Epithelial cell of proximal tubule (primary cell): ENCODE data around the gene ABHD14A. TPM values are rescaled to one million over a fixed set of nuclear protein-coding genes. Genes with fewer than 3 reads are reported as not detected.

Source experiments
- DNase-seq: peaks from one replicate; pipeline ENCODE4 v3.0.0-alpha.2; 2011; ENCODE audit warnings: low read depth
- H3K4me3 ChIP-seq: 2 replicates; pipeline ENCODE4 v1.5.1; 2011; ENCODE audit warnings: low read depth, mild to moderate bottlenecking, low read length
- total RNA-seq: library from RNA; depleted of rRNA; stranded (reverse); fragments of >200 nt; gene quantifications from 2 replicates; pipeline ENCODE4 v1.2.3, GENCODE V29; 2015
- TF ChIP-seq, protein P1 (sequence below): conservative IDR thresholded peaks from 2 replicates; pipeline ENCODE4 v1.5.1; 2012; ENCODE audit warnings: low read depth, mild to moderate bottlenecking, low read length

Gene ABHD14A
- total RNA-seq, 1 donor from 2014 or later: 13.8 TPM

GRCh38 chr3:51955175-51955892 lies 19.5 kb upstream of the ABHD14A start, which contains the start of gene GPR62:
Gene GPR62, plus strand, starts transcription at chr3:51955381. Its CDS starts 272 bp downstream, at chr3:51955653.
- no peak for DNase-seq
- peak within 1 kb of the TSS; percentile 44 for H3K4me3 ChIP-seq
- TF ChIP-seq, protein P1, sequence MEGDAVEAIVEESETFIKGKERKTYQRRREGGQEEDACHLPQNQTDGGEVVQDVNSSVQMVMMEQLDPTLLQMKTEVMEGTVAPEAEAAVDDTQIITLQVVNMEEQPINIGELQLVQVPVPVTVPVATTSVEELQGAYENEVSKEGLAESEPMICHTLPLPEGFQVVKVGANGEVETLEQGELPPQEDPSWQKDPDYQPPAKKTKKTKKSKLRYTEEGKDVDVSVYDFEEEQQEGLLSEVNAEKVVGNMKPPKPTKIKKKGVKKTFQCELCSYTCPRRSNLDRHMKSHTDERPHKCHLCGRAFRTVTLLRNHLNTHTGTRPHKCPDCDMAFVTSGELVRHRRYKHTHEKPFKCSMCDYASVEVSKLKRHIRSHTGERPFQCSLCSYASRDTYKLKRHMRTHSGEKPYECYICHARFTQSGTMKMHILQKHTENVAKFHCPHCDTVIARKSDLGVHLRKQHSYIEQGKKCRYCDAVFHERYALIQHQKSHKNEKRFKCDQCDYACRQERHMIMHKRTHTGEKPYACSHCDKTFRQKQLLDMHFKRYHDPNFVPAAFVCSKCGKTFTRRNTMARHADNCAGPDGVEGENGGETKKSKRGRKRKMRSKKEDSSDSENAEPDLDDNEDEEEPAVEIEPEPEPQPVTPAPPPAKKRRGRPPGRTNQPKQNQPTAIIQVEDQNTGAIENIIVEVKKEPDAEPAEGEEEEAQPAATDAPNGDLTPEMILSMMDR: no peak

GRCh38 chr3:51955893-51956770 lies 18.7 kb upstream of the ABHD14A start:
- H3K4me3 ChIP-seq: peak overlapping the region; percentile 44
- TF ChIP-seq, protein P1: peak; percentile 50
- no peak for DNase-seq

DNA sequence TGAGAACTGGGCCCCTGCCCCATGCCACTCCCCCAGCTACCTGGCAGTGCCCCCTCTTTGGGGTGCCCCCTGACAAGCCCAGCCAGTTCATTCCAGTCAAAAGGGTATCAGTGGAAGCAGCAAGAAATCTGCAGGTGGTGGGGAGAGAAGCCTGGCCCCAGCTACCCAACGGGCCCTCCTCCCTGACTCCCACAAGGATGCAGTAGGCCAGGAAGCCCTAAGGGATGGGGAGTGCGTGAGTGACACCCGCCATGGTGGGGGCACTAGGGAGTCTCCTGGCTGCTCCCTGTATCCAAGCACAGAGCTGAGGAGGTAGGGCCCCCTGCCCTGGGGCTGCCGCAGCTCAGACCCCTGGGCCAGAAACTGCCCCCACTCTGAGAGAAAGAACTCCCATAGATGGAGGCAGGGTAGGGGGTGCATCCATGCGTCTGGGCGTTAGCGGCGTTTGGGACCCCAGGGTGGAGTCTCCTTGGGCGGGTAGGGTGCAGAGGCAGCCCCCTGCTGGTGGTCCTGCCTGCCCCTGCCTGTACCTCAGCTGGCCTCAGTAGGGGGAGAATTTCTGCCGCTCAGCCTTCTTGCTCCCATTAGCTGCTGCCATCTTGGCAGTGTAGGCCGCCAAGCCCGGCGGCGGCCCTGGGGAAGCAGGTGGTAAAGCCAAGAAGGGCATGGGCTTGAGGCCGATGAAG lies 17.2 kb upstream of the ABHD14A start:
- DNase-seq: no peak
- TF ChIP-seq, protein P1: no peak
- no peak overlapping the region for H3K4me3 ChIP-seq

DNA sequence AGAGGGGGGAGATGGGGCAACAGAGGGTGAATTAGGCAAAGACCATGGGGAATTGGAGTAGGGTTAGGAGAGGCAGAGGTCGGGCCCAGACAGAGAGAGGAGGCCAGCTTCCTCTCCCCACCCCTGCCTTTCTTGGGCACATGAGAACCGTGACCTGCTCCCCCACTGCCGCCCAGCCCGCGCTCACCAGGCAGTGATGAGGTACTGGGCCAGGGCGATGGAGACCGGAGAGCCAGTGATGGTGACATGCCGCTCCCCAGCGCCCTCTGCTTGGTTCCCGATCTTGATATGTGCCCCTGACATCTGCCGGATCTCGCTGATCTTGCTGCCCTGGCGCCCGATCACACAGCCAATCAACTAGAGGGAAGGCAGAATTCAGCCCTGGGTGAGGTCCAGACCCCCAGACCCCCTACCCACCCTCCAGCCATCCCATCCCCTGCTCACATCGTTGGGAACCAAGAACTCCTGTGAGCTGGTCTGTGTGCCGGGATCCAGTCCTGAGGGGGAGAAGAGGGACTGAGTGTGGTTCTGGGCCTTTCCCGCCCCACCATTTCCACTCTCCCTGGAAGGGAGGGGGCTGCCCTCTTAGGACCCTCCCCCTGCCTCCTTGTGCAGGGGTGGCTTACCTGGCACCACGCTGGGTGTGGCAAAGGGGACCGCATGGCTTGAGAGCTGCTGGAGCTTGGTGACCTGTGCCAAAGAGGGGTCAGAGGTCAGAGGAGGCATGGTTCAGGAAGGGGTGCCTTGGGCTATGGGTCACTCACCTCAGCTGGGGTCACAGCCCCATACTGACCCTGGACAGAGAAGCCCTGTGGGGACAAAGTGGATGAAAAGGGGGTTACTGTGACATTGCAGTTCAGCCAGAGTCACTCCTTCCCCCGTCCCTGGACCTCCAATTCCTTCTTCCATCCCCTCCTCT lies 16.0 kb upstream of the ABHD14A start:
- DNase-seq: no peak
- TF ChIP-seq, protein P1: no peak
- no peak overlapping the region for H3K4me3 ChIP-seq

DNA sequence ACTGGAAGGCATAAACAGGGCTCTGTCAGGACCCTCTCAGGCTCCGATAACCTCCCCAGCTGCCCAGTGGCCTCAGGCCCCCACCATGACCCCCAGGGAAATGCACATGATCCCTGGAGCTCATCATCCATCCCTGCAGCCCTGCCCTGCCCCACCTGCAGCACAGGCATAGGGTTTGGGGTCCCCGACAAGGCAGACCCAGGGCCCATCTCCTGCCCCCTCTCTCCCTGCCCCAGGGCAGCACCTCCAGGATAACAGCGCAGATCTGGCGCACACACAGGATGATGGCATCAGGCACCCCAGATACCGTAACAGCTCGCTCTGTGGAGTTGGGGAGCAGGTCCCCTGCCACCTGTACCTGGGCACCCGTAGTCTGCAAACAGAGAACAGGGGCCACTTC lies 15.2 kb upstream of the ABHD14A start:
- no peak for DNase-seq
- H3K4me3 ChIP-seq: no peak overlapping the region
- TF ChIP-seq, protein P1: no peak

DNA sequence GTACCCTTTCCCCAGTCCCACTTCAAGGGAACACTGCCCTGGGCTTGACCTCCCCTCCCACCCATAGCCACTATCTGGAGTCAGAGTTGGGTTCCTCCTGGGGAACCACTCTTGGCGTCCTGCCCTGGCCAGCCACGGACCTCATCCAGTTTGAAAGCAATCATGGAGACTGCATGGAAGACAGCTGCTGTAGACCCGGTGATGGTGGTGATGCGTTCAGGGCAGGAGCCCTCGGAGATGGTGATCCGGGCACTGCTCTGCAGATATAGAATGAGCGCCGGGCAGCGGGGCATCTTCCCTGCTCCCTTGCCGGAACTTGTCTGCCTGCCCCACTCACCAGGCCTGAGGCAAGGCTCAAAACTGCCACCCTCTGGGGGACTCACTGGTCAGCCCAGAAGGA lies 14.5 kb upstream of the ABHD14A start:
- DNase-seq: no peak
- no peak overlapping the region for H3K4me3 ChIP-seq
- TF ChIP-seq, protein P1: no peak
